OCI-LY7 (cell line): ENCODE measurements around the gene TMEM8B.

Source experiments
- CTCF ChIP-seq: fragments of 200-600 bp; sonication (generic); conservative IDR thresholded peaks from 2 replicates; pipeline ENCODE4 v1.5.1; 2014; ENCODE audit warnings: mild to moderate bottlenecking, antibody characterized with exemption, low read length, moderate library complexity, mixed read lengths
- EZH2phosphoT487 ChIP-seq: fragments of 200-600 bp; sonication (generic); IDR thresholded peaks from 2 replicates; pipeline ENCODE4 v1.6.1; 2018; ENCODE audit warnings: low read depth, borderline replicate concordance, mild to moderate bottlenecking, mixed run types, antibody characterized with exemption, low read length, moderate library complexity, mixed read lengths

GRCh38 chr9:35862328-35862727, 33.3 kb downstream of the TMEM8B start:
- TF ChIP-seq CTCF (no peak), EZH2phosphoT487 (no peak)
